ENCODE results near the gene ZBTB18.

DNA sequence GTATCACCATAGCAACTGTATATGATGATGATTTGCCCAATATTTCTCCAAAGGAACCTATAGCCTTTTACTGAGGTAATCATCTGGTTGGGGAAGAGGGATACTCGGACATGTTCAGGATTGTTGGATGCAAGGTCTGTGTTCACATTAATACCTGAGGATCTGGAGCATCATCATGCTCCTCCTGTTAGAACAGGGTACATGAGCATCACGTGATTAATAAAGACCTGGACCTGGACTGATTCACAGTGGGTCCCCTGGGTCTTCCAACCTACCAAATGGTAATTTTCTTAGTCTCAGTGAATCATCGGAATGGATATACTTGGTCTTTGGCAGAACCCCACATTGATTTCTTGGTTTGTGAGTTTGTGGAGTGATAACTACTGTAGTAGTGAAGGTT, 45.6 kb upstream of the ZBTB18 start:
- no peak for TF ChIP-seq POLR2A (IDR thresholded peaks at IDR 0.05)
- TF ChIP-seq, protein P1, sequence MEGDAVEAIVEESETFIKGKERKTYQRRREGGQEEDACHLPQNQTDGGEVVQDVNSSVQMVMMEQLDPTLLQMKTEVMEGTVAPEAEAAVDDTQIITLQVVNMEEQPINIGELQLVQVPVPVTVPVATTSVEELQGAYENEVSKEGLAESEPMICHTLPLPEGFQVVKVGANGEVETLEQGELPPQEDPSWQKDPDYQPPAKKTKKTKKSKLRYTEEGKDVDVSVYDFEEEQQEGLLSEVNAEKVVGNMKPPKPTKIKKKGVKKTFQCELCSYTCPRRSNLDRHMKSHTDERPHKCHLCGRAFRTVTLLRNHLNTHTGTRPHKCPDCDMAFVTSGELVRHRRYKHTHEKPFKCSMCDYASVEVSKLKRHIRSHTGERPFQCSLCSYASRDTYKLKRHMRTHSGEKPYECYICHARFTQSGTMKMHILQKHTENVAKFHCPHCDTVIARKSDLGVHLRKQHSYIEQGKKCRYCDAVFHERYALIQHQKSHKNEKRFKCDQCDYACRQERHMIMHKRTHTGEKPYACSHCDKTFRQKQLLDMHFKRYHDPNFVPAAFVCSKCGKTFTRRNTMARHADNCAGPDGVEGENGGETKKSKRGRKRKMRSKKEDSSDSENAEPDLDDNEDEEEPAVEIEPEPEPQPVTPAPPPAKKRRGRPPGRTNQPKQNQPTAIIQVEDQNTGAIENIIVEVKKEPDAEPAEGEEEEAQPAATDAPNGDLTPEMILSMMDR (IDR thresholded peaks at IDR 0.05) = no peak

All from sigmoid colon (tissue), 3 donors.